Activated CD4-positive, alpha-beta T cell treated with anti-CD3 and anti-CD28 coated beads, Interleukin-2, amount 10 ng/mL, durations not matched to agents 7 days and 5 days (primary cell): ENCODE results near the gene SCN1B. TPM values are rescaled to one million over a fixed set of nuclear protein-coding genes. Genes with fewer than 3 reads are reported as not detected.

Experiments used
- CTCF ChIA-PET: fragments of 350-600 bp; sonication (Branson Sonifier 250); formaldehyde crosslinking; loops from one replicate; lab custom pipeline; 2021; ENCODE audit warnings: antibody characterized with exemption; lab: Charles Lee
- POLR2A ChIA-PET: fragments of 350-600 bp; sonication (Branson Sonifier 250); formaldehyde crosslinking; loops from one replicate; lab custom pipeline; 2021; ENCODE audit warnings: antibody characterized with exemption; lab: Charles Lee
- DNase-seq: peaks from one replicate; pipeline ENCODE4 v3.0.0-alpha.2; 2020
- H3K27ac Mint-ChIP-seq: one replicate; pipeline ENCODE4 v1.8.0; 2021; ENCODE audit warnings: mild to moderate bottlenecking, moderate library complexity, mixed read lengths
- H3K27me3 Mint-ChIP-seq: one replicate; pipeline ENCODE4 v1.8.0; 2021; ENCODE audit warnings: mixed read lengths
- H3K36me3 Mint-ChIP-seq: one replicate; pipeline ENCODE4 v1.8.0; 2021; ENCODE audit warnings: low read depth, mixed read lengths
- H3K4me1 Mint-ChIP-seq: one replicate; pipeline ENCODE4 v1.8.0; 2021; ENCODE audit warnings: mixed read lengths
- H3K4me3 Mint-ChIP-seq: one replicate; pipeline ENCODE4 v1.8.0; 2021; ENCODE audit warnings: mild to moderate bottlenecking, moderate library complexity, mixed read lengths
- H3K9me3 Mint-ChIP-seq: one replicate; pipeline ENCODE4 v1.8.0; 2021; ENCODE audit warnings: mixed read lengths
- total RNA-seq, 2 experiments: library from RNA; stranded (reverse); gene quantifications; one replicate each; pipeline ENCODE4 v1.2.3, GENCODE V29; 2021

Gene SCN1B
- total RNA-seq, 2 experiments from 2014 or later: 0.50 to 0.97 TPM

GRCh38 chr19:35056513-35057063 is 26.3 kb downstream of the SCN1B start:
- H3K36me3 Mint-ChIP-seq: no peaks in the 10 kb centered on the region
- ChIA-PET CTCF (interaction anchor here (0.7 to 2.4 kb wide), 2 partner anchors 13 to 21 kb away, joined by 3 to 11 read pairs; no protein-coding TSS in a partner anchor), POLR2A (no interaction called here)
- no peak overlapping the region for H3K4me3 Mint-ChIP-seq
- no peak for DNase-seq
- H3K4me1 Mint-ChIP-seq: no peaks in the 10 kb centered on the region
- no peak overlapping the region for H3K27ac Mint-ChIP-seq
- no peaks in the 10 kb centered on the region for H3K9me3 Mint-ChIP-seq
- peaks cover 5% of the 10 kb centered on the region for H3K27me3 Mint-ChIP-seq

DNA sequence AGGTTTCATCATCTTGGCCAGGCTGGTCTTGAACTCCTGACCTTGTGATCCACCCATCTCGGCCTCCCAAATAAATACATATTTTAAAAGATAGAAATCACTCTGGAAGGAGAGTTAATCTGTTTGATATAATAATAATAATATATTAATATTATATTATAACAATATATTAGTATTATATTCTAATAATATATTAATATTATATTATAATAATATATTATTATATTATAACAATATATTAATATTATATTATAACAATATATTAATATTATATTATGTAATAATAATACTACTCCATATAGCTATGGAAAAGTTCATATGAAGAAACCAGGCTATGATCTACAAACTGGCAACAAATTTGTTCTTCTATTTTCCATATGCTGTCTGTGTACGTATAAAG is 28.1 kb downstream of the SCN1B start:
- CTCF ChIA-PET: no interaction called here
- H3K4me1 Mint-ChIP-seq: no peaks in the 10 kb centered on the region
- POLR2A ChIA-PET: no interaction called here
- peaks cover 5% of the 10 kb centered on the region for H3K27me3 Mint-ChIP-seq
- no peak overlapping the region for H3K27ac Mint-ChIP-seq
- no peak for DNase-seq
- no peaks in the 10 kb centered on the region for H3K9me3 Mint-ChIP-seq
- no peak overlapping the region for H3K4me3 Mint-ChIP-seq
- no peaks in the 10 kb centered on the region for H3K36me3 Mint-ChIP-seq

DNA sequence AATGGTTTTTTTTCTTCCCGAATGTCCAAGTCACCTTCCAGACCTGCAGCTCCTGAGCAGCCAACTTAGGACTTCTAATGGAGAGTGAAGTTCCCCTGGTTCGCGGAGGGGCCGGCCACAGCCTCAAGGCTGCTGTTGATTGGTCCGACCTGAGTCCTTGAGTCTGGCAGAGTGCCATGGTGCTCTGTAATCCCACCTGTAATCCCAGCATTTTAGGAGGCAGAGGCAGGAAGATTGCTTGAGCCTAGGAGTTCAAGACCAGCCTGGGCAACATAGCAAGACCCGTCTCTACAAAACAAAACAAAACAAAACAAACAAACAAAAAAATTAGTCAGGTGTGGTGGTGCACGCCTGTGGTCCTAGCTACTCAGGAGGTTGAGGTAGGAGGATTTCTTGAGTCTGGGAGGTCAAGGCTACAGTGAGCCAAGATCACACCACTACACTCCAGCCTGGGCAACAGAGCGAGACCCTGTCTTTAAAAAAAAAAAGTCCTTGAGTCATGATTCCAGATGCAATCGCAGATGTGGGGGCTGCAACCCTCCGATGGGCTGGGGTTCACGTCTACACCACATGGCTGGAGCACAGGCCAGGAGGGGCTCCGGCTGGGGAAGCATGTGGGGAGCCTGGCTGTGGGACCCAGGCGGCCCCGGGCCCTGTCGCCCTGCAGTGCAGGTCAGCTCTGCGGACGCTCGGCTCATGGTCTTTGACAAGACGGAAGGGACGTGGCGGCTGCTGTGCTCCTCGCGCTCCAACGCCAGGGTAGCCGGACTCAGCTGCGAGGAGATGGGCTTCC is 28.9 kb downstream of the SCN1B start:
- no peaks in the 10 kb centered on the region for H3K9me3 Mint-ChIP-seq

DNA sequence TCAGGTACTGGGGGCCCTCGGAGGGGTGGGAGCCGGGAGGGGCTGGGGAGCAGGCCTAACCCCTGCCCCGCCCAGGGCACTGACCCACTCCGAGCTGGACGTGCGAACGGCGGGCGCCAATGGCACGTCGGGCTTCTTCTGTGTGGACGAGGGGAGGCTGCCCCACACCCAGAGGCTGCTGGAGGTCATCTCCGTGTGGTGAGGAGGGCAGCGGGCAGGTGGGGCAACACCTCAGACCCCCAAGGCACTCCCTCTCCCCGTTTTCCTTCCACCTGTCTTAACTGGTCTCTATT is 29.5 kb downstream of the SCN1B start:
- Mint-ChIP-seq H3K4me1 (no peaks in the 10 kb centered on the region), H3K27ac (no peak overlapping the region), H3K27me3 (peaks cover 5% of the 10 kb centered on the region), H3K4me3 (no peak overlapping the region), H3K9me3 (no peaks in the 10 kb centered on the region), H3K36me3 (no peaks in the 10 kb centered on the region)
- no peak for DNase-seq
- ChIA-PET CTCF (no interaction called here), POLR2A (no interaction called here)

More for the DNA sequence above, 28.9 kb downstream of the SCN1B start:
- POLR2A ChIA-PET: no interaction called here
- H3K36me3 Mint-ChIP-seq: no peaks in the 10 kb centered on the region
- no peak for DNase-seq
- peaks cover 5% of the 10 kb centered on the region for H3K27me3 Mint-ChIP-seq
- CTCF ChIA-PET: no interaction called here
- H3K27ac Mint-ChIP-seq: no peak overlapping the region
- H3K4me1 Mint-ChIP-seq: no peaks in the 10 kb centered on the region
- no peak overlapping the region for H3K4me3 Mint-ChIP-seq

DNA sequence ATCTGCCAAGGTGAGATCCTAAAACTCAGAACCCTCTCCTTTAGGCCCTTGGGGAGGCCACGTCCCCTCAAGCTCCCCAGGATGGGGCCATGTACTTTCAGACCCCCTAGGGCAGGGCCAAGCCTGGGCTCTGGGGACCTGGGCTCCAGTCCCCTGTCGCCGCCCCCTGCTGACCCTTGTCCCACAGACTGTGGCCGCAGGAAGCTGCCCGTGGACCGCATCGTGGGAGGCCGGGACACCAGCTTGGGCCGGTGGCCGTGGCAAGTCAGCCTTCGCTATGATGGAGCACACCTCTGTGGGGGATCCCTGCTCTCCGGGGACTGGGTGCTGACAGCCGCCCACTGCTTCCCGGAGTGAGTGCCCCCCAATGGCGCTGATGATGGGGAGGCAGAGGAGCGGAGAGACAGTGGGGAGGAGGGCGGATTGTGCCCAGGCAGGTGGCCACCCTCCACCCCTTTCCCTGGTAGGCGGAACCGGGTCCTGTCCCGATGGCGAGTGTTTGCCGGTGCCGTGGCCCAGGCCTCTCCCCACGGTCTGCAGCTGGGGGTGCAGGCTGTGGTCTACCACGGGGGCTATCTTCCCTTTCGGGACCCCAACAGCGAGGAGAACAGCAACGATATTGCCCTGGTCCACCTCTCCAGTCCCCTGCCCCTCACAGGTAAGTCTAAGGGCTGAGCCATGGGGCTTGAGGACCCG is 30.0 kb downstream of the SCN1B start:
- POLR2A ChIA-PET: no interaction called here

GRCh38 chr19:35061583-35062373 is 31.5 kb downstream of the SCN1B start:
- ChIA-PET POLR2A (no interaction called here), CTCF (no interaction called here)
- Mint-ChIP-seq H3K4me1 (peaks cover 3% of the 10 kb centered on the region), H3K27me3 (no peaks in the 10 kb centered on the region), H3K36me3 (no peaks in the 10 kb centered on the region), H3K27ac (no peak overlapping the region), H3K9me3 (peaks cover 3% of the 10 kb centered on the region), H3K4me3 (no peak overlapping the region)
- DNase-seq: no peak

More for the DNA sequence above, 30.0 kb downstream of the SCN1B start:
- Mint-ChIP-seq H3K9me3 (no peaks in the 10 kb centered on the region), H3K27me3 (peaks cover 5% of the 10 kb centered on the region), H3K4me3 (no peak overlapping the region), H3K27ac (no peak overlapping the region), H3K36me3 (no peaks in the 10 kb centered on the region), H3K4me1 (no peaks in the 10 kb centered on the region)
- no peak for DNase-seq
- CTCF ChIA-PET: no interaction called here

GRCh38 chr19:35062942-35063341 is 32.7 kb downstream of the SCN1B start:
- ChIA-PET CTCF (interaction anchor here (1.3 kb wide), 1 partner anchor 17 kb away, joined by 3 read pairs; no protein-coding TSS in a partner anchor), POLR2A (no interaction called here)
- H3K9me3 Mint-ChIP-seq: peaks cover 5% of the 10 kb centered on the region
- H3K4me1 Mint-ChIP-seq: peaks cover 8% of the 10 kb centered on the region
- no peaks in the 10 kb centered on the region for H3K27me3 Mint-ChIP-seq
- no peak overlapping the region for H3K27ac Mint-ChIP-seq
- H3K4me3 Mint-ChIP-seq: no peak overlapping the region
- no peaks in the 10 kb centered on the region for H3K36me3 Mint-ChIP-seq
- DNase-seq: no peak

DNA sequence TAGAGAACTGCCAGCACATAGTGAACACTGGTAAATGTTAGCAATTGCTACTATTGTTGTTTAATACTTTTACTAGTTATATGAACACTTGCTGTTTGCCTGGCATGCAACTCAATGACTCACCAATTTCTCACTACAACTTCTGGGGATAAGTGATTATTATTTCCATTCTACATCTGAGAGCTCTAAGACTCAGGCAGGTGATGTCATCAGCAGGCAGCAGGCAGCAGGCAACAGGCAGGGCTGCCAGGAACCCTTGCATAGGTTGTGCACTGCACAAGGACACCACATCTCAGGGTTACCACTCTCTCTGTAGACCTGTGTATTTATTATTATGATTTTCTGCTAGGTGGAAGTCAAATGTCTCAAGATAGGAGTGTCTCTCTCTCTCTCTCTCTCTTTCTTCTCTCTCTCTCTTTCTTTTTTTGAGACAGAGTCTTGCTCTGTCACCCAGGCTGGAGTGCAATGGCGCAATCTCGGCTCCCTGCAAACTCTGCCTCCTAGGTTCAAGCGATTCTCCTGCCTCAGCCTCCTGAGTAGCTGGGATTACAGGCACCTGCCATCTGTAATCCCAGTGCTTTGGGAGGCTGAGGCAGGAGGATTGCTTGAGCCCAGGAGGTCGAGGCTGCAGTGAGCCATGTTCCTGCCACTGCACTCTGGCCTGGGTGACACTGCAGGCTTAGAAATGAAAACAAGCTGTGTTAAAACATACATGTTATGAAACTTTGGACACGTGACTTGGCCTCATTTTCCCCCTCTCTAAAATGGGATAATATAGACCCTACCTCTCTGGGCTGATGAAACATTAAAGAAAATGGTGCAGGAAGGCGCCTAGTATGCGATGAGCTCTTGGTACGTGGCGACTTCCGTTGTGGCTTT is 33.9 kb downstream of the SCN1B start:
- Mint-ChIP-seq H3K4me1 (peaks cover 8% of the 10 kb centered on the region), H3K27ac (no peak overlapping the region), H3K9me3 (peaks cover 5% of the 10 kb centered on the region), H3K4me3 (no peak overlapping the region), H3K36me3 (no peaks in the 10 kb centered on the region), H3K27me3 (no peaks in the 10 kb centered on the region)
- CTCF ChIA-PET: interaction anchor here (1.0 to 1.3 kb wide), 2 partner anchors 16 to 18 kb away, joined by 3 read pairs; no protein-coding TSS in a partner anchor
- no peak for DNase-seq
- POLR2A ChIA-PET: no interaction called here

GRCh38 chr19:35065574-35065973 is 35.3 kb downstream of the SCN1B start:
- Mint-ChIP-seq H3K4me3 (no peak overlapping the region), H3K27ac (no peak overlapping the region), H3K9me3 (peaks cover 5% of the 10 kb centered on the region), H3K4me1 (peaks cover 8% of the 10 kb centered on the region), H3K36me3 (no peaks in the 10 kb centered on the region), H3K27me3 (no peaks in the 10 kb centered on the region)
- CTCF ChIA-PET: interaction anchor here (0.6 kb wide), 1 partner anchor 23 kb away, joined by 3 read pairs; no protein-coding TSS in a partner anchor
- POLR2A ChIA-PET: no interaction called here
- no peak for DNase-seq

GRCh38 chr19:35066121-35066520 is 35.9 kb downstream of the SCN1B start:
- no peaks in the 10 kb centered on the region for H3K27me3 Mint-ChIP-seq
- ChIA-PET CTCF (interaction anchor here (0.6 to 1.9 kb wide), 8 partner anchors 15 to 86 kb away, joined by 3 to 12 read pairs (median 4); partner anchors contain the start of gene LGI4), POLR2A (no interaction called here)
- peaks cover 5% of the 10 kb centered on the region for H3K9me3 Mint-ChIP-seq
- no peak overlapping the region for H3K4me3 Mint-ChIP-seq
- H3K27ac Mint-ChIP-seq: no peak overlapping the region
- no peaks in the 10 kb centered on the region for H3K36me3 Mint-ChIP-seq
- H3K4me1 Mint-ChIP-seq: peaks cover 8% of the 10 kb centered on the region
- DNase-seq: no peak

DNA sequence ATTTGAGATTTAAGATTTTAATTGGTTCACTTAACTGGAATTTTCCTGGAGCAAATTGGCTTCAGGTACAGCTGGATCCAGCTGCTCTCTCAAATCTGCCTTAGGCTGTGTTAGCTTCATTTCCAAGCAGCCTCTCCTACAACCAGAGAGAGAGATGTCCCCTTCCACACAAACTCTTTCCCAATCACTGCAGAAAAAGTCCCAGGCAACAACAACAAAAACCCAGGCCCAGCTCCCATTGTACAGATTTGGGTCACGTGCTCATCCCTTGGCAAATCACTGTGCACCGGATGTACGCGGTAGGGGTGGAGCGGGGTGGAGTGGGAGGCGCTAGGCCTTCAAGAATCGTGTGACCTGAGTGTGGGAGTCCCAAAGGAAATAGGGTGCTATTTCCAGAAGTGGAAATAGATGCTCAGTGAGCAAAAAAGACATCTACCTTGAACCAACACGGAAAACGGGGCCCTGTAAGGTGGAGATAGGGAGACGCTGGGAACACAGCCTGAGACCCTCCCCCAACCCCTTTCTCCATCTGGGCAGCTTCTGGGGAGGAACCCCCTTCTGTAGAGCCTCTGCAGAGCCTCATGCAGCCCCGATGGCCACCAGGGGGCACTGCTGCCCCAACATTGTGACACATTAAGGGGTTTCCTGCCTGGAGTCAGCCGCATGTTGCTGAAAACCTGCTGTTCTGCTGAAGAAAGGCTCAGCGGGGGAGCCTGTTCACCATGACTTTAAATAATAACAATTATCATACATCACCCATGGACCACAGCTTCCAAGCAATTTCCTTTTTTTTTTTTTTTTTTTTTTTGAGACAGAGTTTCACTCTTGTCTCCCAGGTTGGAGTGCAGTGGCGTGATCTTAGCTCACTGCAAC is 36.7 kb downstream of the SCN1B start:
- POLR2A ChIA-PET: interaction anchor here (0.6 kb wide), 1 partner anchor 50 kb away, joined by 4 read pairs; no protein-coding TSS in a partner anchor
- H3K27ac Mint-ChIP-seq: peak overlapping the region; percentile 36

More for the DNA sequence above, 36.7 kb downstream of the SCN1B start:
- H3K4me1 Mint-ChIP-seq: peaks cover 8% of the 10 kb centered on the region
- no peak overlapping the region for H3K4me3 Mint-ChIP-seq
- H3K27me3 Mint-ChIP-seq: no peaks in the 10 kb centered on the region
- DNase-seq: peak; percentile 90
- no peaks in the 10 kb centered on the region for H3K36me3 Mint-ChIP-seq
- CTCF ChIA-PET: interaction anchor here (0.6 to 1.9 kb wide), 11 partner anchors 14 to 996 kb away, joined by 3 to 12 read pairs (median 4); partner anchors contain the start of gene LGI4
- H3K9me3 Mint-ChIP-seq: peaks cover 5% of the 10 kb centered on the region
